ENCODE results near the gene RUFY2.
"Not testable (repeated sequence)": the region's sequence is repeated elsewhere in the genome, so short reads cannot be mapped to it uniquely, and the experiment has no call there.

Gene RUFY2

DNA sequence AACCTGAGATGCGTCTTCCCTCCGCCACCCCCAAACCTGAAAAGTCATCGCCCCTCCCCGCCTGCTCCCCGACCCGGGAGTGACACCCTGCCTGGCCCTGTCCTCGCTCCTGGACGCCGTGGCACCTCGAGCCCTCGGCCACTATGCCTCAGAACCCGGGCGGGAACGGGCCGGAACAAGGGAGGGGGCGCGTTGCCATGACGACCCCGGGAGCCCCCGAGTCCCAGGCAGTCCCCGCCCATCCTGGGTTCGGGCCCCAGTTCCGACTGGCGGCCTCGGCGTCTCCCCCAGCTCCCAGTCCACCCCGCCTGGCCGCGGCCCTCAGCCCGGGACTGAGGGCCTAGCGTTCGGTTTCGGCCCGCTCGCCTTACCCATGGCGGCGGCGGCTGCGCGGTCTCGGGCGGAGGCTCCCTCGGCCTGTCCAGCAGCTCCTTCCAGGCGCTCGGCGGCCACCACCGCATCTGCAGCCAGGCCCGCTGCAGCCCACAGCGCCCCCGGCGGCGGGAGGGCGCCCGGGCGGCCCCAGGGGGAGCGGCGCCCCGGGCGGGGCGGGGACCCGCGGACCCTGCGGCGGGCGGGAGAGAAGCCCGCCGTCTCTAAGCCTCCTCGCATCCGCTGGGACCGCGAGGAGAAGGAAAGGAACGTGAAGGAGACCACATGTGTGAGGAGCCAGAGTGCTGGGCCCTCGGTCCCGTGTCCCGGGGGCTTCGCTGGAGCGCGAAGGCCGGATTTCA, at the start of gene RUFY2:
TSS of gene RUFY2 (minus strand) at position 463 of the 734 bp plus-strand sequence. CDS start at position 375, 88 bp downstream.
- no peak for FAIRE-seq

DNA sequence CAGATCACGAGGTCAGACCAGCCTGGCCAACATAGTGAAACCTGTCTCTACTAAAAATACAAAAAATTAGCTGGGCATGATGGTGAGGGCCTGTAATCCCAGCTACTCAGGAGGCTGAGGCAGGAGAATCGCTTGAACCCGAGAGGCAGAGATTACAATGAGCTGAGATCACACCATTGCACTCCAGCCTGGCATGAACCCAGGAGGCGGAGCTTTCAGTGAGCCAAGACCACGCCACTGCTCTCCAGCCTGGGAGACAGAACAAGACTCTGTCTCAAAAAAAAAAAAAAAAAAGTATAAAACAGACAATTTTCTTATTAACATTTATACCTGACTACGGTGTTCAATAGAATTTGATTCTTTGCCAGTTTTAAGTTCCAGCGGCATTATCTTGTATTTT, 42.6 kb upstream of the RUFY2 start:
- FAIRE-seq, result not testable (repeated sequence)

DNA sequence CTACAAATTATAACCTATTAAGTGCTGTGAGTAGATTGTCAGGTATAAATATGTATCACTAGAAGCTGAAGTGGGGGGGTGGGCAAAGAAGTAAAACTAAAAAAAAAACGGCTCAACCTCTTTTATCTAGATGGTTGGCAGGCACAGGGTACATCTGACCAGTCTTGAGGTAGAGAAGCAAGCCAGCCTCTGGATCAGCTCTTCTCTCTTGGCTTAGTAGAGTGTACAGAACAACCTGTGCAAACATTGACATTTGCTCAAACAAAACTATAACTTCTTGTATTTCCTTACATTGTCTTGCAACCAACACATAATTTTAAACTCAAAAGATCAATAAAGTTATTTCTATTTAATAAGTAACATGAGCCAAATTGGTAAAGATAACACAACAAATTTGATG, 39.1 kb upstream of the RUFY2 start:
- FAIRE-seq, result no peak

DNA sequence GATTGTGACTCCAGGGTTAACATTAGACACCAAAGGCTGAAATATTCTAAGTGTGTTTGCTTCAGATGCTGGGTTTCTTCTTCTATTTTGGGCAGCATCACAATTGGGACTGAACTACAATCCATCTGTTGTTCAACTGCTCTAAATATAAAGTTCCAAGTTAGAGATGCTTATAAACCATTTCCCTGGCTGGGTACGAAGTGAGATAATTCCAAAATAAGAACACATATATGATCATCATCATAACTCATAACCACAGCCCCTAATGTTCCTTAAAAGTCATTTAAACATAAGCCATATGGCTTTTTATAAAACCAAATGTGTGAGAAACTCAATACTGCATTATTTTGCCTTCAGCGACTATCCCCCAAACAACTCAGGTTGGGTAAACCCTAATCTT, 35.9 kb upstream of the RUFY2 start:
- no peak for FAIRE-seq

DNA sequence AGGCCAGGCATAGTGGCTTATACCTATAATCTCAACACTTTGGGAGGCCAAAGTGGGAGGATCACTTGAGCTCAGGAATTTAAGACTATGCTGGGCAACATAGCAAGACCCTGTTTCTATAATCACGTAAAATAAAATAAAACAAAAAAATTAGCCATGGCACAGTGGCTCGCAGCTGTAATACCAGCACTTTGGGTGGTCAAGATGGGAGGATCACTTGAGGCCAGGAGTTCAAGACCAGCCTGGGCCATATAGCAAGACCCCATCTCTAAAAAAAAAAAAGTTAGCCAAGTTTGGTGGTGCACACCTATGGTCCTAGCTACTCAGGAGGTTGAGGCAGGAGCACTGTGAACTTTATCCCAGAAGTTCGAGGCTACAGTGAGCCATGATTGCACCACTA, 33.8 kb upstream of the RUFY2 start:
- FAIRE-seq, result no peak

GRCh38 chr10:68435803-68436202, 28.7 kb upstream of the RUFY2 start:
- FAIRE-seq, result no peak

DNA sequence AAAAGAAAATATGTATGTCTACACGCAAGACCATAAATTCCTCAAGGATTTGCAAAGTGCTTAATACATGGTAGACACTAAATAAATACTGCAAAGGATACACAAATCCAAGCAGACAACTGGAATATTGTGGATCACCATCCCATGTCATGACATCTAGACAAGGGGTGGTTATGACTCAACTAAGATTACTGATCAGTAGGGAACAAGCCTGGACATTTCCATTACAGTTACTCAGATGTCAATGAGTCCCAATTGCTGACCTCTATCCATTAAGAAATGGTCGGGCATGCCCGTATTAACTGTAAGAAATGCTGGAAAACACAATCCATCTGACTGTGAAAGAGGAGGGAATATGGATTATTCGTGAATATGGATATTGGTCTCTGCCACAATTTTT, 27.6 kb upstream of the RUFY2 start:
- FAIRE-seq, result no peak

DNA sequence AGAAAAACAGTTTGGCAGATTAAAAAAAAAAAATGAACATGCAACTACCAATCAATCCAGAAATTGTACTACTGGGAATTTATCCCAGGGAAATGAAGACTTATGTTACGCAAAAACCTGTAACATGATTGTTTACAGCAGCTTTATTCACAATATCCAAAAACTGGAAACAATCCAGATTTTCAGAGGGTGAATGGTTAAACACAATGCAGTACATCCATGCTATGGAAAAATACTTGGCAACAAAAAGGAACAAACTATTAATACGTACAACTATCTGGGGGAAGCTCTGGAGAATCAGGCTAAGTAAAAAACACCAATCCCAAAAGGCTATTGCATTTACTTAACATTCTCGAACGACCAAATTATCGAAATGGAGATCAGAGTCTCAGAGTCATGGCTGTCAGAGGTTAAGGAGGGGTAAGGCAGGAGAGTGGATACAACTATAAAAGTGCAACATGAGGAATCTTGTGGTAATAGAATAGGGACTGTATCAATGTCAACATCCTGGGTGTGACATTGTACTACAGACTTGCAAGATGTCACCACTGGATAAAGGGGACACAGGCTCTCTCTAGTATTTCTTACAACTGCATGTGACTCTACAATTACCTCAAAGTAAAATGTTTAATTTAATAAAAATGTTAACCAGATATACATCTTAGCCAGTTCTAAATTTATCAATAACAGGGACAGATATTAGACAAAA, 21.5 kb upstream of the RUFY2 start:
- no peak for FAIRE-seq

GRCh38 chr10:68424454-68425014, 17.5 kb upstream of the RUFY2 start:
- FAIRE-seq, result no peak

DNA sequence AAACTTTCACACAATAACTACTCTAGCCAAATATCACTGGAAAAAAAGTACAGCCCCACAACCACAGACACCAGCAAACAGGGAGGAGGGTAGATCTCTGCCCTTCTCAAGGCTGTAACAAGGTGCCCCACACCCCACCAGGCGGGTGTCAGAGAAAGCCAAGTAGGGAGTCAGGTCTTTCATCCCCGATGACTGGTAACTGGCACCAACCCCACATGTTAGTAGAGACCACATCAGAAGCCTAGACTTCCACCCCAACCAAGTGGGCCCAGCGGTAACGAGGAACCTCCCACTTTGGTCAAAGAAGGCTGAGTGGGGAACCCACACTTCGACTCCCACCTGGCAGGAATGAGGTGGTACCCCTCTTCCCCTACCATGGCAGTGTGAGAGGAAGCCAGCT, 16.4 kb upstream of the RUFY2 start:
- FAIRE-seq, result no peak

DNA sequence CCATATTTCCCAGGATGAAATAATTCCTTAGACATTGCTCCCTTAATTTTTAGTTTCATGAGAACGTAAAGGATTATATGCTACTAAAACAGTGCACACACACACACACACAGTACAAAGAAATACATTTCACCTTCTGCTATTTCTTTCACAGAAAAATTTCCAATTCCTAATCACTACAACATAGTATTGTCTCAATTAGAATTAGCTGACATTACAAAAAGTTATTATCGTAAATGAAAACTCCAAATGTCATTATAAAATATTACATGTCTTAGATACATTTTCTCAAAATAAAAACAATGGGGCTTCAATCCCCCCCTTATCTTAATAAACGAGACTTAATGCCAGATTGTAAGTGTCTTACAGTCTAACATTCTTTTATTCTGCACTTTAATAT, 12.3 kb upstream of the RUFY2 start:
- FAIRE-seq, result no peak

DNA sequence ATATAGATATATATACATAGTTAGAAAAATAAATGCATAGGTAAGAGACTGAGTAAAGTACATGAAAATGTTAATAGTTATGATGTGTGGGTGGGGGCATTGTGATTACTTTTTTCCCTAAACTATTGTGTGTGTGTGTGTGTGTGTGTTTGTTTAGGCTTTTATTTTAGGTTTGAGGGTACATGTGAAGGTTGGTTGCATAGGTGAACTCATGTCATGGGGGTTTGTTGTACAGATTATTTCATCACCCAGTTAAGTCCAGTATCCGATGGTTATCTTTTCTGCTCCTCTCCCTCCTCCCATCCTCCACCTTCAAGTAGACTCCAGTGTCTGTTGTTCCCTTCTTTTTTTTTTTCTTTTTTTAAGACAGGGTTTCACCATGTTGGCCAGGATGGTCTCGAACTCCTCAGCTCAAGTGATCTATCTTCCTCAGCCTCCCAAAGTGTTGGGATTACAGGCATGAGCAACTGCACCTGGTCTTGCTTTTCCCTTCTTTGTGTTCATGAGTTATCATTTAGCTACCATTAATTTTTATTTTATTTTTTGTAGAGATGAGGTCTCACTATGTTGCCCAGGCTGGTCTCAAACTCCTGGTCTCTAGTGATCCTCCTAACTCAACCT, 1.9 kb upstream of the RUFY2 start:
- FAIRE-seq, result no peak

GRCh38 chr10:68406111-68406814, 814 bp downstream of the RUFY2 start:
- FAIRE-seq, result no peak

DNA sequence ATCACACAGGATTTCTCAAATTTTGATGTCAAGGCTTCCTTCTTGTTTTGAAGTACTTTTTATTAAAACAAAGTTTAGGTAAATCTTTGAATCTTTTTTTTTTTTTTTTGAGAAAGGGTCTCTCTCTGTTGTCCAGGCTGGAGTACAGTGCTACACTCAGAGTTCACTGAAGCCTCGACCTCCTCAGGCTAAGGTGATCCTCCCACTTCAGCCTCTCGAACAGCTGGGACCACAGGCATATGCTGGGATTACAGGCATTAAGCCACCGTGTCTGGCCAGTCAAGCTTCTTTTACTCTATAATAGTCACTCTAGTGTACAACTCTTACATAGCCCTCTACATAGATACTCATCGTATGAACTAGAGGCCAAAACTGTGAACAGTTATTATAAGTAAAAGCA, 3.4 kb downstream of the RUFY2 start:
- no peak for FAIRE-seq

DNA sequence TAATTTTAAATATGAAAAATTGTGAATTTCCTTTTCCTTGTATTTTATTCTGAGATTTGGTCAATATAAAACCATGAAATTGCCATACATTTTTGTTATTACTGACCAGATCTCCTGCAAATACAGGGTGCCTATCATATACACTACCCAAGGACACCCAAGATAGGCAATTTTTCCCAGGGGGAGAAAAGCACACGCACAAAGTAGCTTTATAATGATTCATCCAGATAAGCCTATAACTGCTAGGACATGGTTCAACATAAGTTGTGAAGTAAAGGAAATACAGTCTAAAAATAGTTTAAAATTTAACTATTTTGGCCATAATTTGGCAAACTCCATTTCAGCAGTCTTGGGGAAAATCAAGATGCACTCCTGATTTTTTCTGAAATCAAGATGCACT, 4.8 kb downstream of the RUFY2 start:
- FAIRE-seq, result no peak

- FAIRE-seq, result no peak
Observed at GRCh38 chr10:68397005-68397404, 10.1 kb downstream of the RUFY2 start.

- FAIRE-seq, result peak; percentile 58
Observed at GRCh38 chr10:68385740-68386139, 21.3 kb downstream of the RUFY2 start.

- no peak for FAIRE-seq
Observed at GRCh38 chr10:68371604-68372003, 35.5 kb downstream of the RUFY2 start.

- FAIRE-seq, result no peak
Observed at GRCh38 chr10:68367121-68367520, 40.0 kb downstream of the RUFY2 start.

- no peak for FAIRE-seq
Observed at GRCh38 chr10:68366600-68366999, 40.5 kb downstream of the RUFY2 start.

GRCh38 chr10:68365611-68366010, 41.5 kb downstream of the RUFY2 start:
- no peak for FAIRE-seq

GRCh38 chr10:68364101-68364886, 42.8 kb downstream of the RUFY2 start:
- no peak for FAIRE-seq
